SK-N-SH treated with all-trans-retinoic acid at 6 μM for 48 hours (cell line): ENCODE data around the gene ARL4D.

Experiments used
- ATAC-seq: fragments of 200-7000 bp; cut with Tn5 transposase; 3 replicates; pipeline ENCODE4 v1.9.1; 2020; ENCODE audit warnings: mild to moderate bottlenecking, moderate library complexity
- ARNTL ChIP-seq: fragments of 450-650 bp; formaldehyde crosslinking; IDR thresholded peaks from 2 replicates; pipeline ENCODE4 v1.5.0; 2020; ENCODE audit warnings: low read depth, mild to moderate bottlenecking, moderate library complexity, borderline replicate concordance
- BACH2 ChIP-seq: fragments of 250-450 bp; sonication (Bioruptor Pico); IDR thresholded peaks from 2 replicates; pipeline ENCODE4 v1.9.0; 2021; ENCODE audit warnings: mild to moderate bottlenecking, borderline replicate concordance
- CREB5 ChIP-seq: fragments of 250-450 bp; sonication (Bioruptor Pico); IDR thresholded peaks from 2 replicates; pipeline ENCODE4 v1.5.1; 2020; ENCODE audit warnings: low read depth, mild to moderate bottlenecking, moderate library complexity
- CSDC2 ChIP-seq: fragments of 250-450 bp; sonication (Bioruptor Pico); IDR thresholded peaks from 2 replicates; pipeline ENCODE4 v1.5.0; 2020; ENCODE audit warnings: mild to moderate bottlenecking, moderate library complexity
- CSRNP3 ChIP-seq: fragments of 250-450 bp; sonication (Bioruptor Pico); IDR thresholded peaks from 2 replicates; pipeline ENCODE4 v1.5.1; 2021; ENCODE audit warnings: mild to moderate bottlenecking, moderate library complexity
- ESRRG ChIP-seq: fragments of 250-450 bp; sonication (Bioruptor Pico); IDR thresholded peaks from 2 replicates; pipeline ENCODE4 v1.6.1; 2021; ENCODE audit warnings: mild to moderate bottlenecking
- GLIS3 ChIP-seq: fragments of 250-450 bp; sonication (Bioruptor Pico); IDR thresholded peaks from 2 replicates; pipeline ENCODE4 v1.5.0; 2020; ENCODE audit warnings: mild to moderate bottlenecking, moderate library complexity
- ISL1 ChIP-seq: fragments of 250-450 bp; sonication (Bioruptor Pico); IDR thresholded peaks from 2 replicates; pipeline ENCODE4 v2.1.2; 2022; ENCODE audit warnings: mild to moderate bottlenecking, moderate library complexity
- PPARA ChIP-seq: fragments of 250-450 bp; sonication (Bioruptor Pico); IDR thresholded peaks from 2 replicates; pipeline ENCODE4 v1.5.0; 2020; ENCODE audit warnings: mild to moderate bottlenecking, borderline replicate concordance
- RARB ChIP-seq: fragments of 250-450 bp; sonication (Bioruptor Pico); IDR thresholded peaks from 2 replicates; pipeline ENCODE4 v1.8.0; 2021; ENCODE audit warnings: mild to moderate bottlenecking, moderate library complexity
- SNAI2 ChIP-seq: fragments of 250-450 bp; sonication (Bioruptor Pico); IDR thresholded peaks from 2 replicates; pipeline ENCODE4 v1.5.0; 2020; ENCODE audit warnings: mild to moderate bottlenecking, moderate library complexity
- TCF4 ChIP-seq: fragments of 250-450 bp; sonication (Bioruptor Pico); IDR thresholded peaks from 2 replicates; pipeline ENCODE4 v1.8.0; 2021; ENCODE audit warnings: mild to moderate bottlenecking, moderate library complexity, borderline replicate concordance
- TOX ChIP-seq: fragments of 250-450 bp; sonication (Bioruptor Pico); IDR thresholded peaks from 2 replicates; pipeline ENCODE4 v1.8.0; 2021; ENCODE audit warnings: mild to moderate bottlenecking, moderate library complexity, borderline replicate concordance
- TSHZ2 ChIP-seq: fragments of 250-450 bp; sonication (Bioruptor Pico); IDR thresholded peaks from 2 replicates; pipeline ENCODE4 v1.5.0; 2020; ENCODE audit warnings: mild to moderate bottlenecking, moderate library complexity
- ZC3H10 ChIP-seq: fragments of 250-450 bp; sonication (Bioruptor Pico); IDR thresholded peaks from 2 replicates; pipeline ENCODE4 v1.5.1; 2021; ENCODE audit warnings: mild to moderate bottlenecking, moderate library complexity
- ZFP3 ChIP-seq: fragments of 250-450 bp; sonication (Bioruptor Pico); IDR thresholded peaks from 2 replicates; pipeline ENCODE4 v1.5.0; 2020; ENCODE audit warnings: mild to moderate bottlenecking, moderate library complexity
- ZFP30 ChIP-seq: fragments of 450-650 bp; formaldehyde crosslinking; IDR thresholded peaks from 2 replicates; pipeline ENCODE4 v1.5.0; 2022; ENCODE audit warnings: mild to moderate bottlenecking, moderate library complexity
- ZNF565 ChIP-seq: fragments of 450-650 bp; formaldehyde crosslinking; conservative IDR thresholded peaks from 2 replicates; pipeline ENCODE4 v1.5.0; 2020; ENCODE audit warnings: low read depth, mild to moderate bottlenecking, moderate library complexity
- ZNF70 ChIP-seq: fragments of 450-650 bp; formaldehyde crosslinking; IDR thresholded peaks from 2 replicates; pipeline ENCODE4 v1.5.0; 2020; ENCODE audit warnings: mild to moderate bottlenecking, moderate library complexity
- ZNF8 ChIP-seq: fragments of 450-650 bp; formaldehyde crosslinking; IDR thresholded peaks from 2 replicates; pipeline ENCODE4 v1.5.0; 2020; ENCODE audit warnings: mild to moderate bottlenecking, moderate library complexity
- TF ChIP-seq, protein P1 (sequence below): fragments of 250-450 bp; sonication (Bioruptor Pico); IDR thresholded peaks from 2 replicates; pipeline ENCODE4 v1.8.0; 2021; ENCODE audit warnings: low read depth, mild to moderate bottlenecking, moderate library complexity, borderline replicate concordance

The ARL4D gene

DNA sequence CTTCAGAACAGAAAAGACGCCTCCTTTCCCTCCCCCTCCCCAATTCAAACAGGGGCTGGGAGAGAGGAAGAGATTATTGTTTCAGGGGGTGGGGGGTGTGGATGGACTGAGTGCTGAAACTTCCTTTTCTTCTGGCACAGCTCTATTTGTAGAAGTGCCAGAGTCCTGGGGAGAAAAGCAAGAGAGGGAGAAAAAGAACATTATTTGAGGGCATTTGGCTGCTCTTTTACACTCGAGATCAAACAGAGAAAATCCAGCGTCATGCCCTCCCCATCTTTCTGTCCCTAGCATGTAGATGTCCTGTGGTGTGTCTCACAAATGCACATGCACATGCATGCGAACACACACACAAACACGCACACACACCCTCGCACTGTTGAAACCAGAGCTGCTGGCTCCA lies 13.0 kb downstream of the ARL4D start:
- ATAC-seq, result no peak
- TF ChIP-seq ZNF565, result no peak
- no peak for TF ChIP-seq ZNF70 (CRISPR knock-in tag)
- TF ChIP-seq, all 23 proteins: peak for 0

- TF ChIP-seq RARB (CRISPR knock-in tag), result no peak
- no peak for TF ChIP-seq TOX (CRISPR knock-in tag)
- no peak for TF ChIP-seq ZC3H10
- TF ChIP-seq PPARA (CRISPR knock-in tag), result no peak
- TF ChIP-seq CREB5 (CRISPR knock-in tag), result no peak
- no peak for TF ChIP-seq CSRNP3 (CRISPR knock-in tag)
- no peak for TF ChIP-seq SNAI2
- no peak for TF ChIP-seq BACH2
- TF ChIP-seq, protein P1, sequence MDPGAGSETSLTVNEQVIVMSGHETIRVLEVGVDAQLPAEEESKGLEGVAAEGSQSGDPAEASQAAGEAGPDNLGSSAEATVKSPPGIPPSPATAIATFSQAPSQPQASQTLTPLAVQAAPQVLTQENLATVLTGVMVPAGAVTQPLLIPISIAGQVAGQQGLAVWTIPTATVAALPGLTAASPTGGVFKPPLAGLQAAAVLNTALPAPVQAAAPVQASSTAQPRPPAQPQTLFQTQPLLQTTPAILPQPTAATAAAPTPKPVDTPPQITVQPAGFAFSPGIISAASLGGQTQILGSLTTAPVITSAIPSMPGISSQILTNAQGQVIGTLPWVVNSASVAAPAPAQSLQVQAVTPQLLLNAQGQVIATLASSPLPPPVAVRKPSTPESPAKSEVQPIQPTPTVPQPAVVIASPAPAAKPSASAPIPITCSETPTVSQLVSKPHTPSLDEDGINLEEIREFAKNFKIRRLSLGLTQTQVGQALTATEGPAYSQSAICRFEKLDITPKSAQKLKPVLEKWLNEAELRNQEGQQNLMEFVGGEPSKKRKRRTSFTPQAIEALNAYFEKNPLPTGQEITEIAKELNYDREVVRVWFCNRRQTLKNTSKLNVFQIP, result no peak
- no peak for TF ChIP-seq ARNTL (CRISPR knock-in tag)
- TF ChIP-seq GLIS3, result no peak
- TF ChIP-seq ISL1, result no peak
- TF ChIP-seq ZFP3 (CRISPR knock-in tag), result no peak
- TF ChIP-seq ZFP30, result no peak
- TF ChIP-seq ZNF565, result no peak
- no peak for TF ChIP-seq TSHZ2
- TF ChIP-seq ESRRG, result no peak
- TF ChIP-seq ZNF8, result no peak
- no peak for TF ChIP-seq TCF4 (CRISPR knock-in tag)
- no peak for TF ChIP-seq CSDC2 (CRISPR knock-in tag)
- no peak for ATAC-seq
Observed at GRCh38 chr17:43412166-43412565, 13.4 kb downstream of the ARL4D start.

GRCh38 chr17:43416998-43417890 lies 18.5 kb downstream of the ARL4D start:
- peak; percentile 71 for ATAC-seq
- TF ChIP-seq RARB (CRISPR knock-in tag) (no peak), ZFP3 (CRISPR knock-in tag) (no peak), ESRRG (no peak), ZNF565 (no peak), TOX (CRISPR knock-in tag) (no peak), ZNF70 (CRISPR knock-in tag) (no peak), SNAI2 (no peak), TCF4 (CRISPR knock-in tag) (no peak), GLIS3 (no peak), CSRNP3 (CRISPR knock-in tag) (no peak), ISL1 (no peak), TSHZ2 (no peak), CSDC2 (CRISPR knock-in tag) (no peak), ZFP30 (no peak), PPARA (CRISPR knock-in tag) (no peak), ZC3H10 (no peak), CREB5 (CRISPR knock-in tag) (no peak)
- TF ChIP-seq, protein P1, result no peak
